GM18520 (cell line): ENCODE measurements around the gene BUB3.

ENCODE experiments used
- ATAC-seq: cut with Tn5 transposase; IDR thresholded peaks from one replicate; pipeline ENCODE4 v1.9.1; 2021; ENCODE audit not compliant: unreplicated experiment

Gene BUB3

DNA sequence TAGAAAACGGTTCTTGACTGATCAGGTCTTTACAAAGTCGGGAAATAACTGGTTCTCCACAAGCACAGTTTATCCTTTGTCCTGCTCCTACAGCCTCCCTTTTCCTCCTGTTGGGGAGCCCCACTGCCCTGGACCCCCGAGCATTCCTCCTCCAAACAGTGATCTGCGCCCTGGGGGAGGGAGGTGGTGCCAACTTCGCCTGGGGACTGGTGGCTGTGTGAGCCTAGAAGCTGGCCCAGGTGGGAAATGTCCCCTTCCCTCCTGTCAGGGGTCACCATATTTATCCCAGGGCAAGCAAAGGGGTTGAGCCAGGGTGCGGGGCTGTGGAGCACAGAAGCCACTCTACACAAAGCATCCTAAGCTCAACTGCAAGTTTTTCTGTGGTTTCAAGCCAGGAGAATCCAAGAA lies 13.2 kb upstream of the BUB3 start:
- no peak for ATAC-seq

DNA sequence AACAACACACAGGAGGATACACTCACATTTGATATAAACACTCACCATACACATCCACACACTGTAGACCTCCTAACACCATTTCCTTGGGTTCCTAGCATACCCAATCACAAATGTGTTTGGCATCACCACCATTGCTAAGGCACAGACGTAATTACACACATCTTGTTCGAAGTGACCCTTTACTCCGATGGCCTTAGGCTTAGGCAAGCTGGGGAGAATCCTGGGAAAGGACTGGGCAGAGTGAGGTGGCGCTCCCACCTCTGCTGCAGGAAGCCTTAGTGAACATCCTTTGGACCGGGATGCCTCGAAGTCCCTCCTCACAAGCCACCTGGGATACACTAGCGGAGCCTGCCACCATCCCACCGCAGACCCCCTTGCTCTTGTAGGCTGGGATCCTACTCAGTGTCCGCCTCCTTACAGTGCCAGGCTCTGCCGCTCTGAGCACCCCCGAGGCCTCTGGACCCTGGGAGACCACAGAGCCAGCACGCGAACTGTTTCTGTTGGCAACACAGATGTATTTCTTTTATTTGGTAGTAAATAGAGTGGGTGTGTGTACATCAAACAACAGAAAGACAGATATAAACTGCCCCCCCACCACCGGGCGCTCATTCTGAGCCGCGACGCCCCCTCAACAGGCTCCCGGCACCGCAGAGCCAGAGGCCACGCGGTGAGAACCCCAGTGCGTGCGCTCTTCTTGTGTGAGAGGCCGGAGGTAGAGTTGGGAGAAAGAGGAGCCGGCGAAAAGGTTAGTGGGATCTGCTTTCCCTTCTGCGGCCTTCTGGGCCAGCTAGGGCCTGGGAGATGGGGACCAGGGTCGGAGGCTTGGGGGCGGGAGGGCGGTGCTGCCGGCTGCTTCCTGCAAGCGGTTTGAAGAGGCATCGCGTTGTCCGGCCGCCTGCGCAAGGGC lies 12.2 kb upstream of the BUB3 start:
- ATAC-seq: no peak

DNA sequence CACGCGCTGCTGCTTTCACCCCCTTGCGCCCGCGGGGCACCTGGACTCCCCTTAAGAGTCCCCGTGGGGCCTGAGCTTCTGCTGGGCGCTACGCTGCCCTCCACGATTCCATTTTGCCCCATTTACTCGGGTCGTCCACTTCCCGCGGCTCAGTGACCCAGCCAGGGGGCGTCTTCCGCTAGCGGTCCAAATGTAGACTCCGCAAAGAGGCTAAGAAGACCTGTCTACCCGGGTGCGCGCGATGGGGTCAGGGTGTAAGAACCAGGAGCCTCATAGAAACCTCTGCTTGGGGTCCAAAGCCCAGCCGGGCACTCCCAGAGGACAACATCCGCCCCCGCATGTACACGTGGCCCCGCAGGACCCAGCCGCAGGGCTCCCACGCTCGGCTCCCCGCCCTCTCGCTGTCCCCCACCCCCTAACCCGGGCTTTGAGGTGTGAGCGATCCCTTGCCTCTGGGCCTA lies 11.5 kb upstream of the BUB3 start:
- no peak for ATAC-seq

DNA sequence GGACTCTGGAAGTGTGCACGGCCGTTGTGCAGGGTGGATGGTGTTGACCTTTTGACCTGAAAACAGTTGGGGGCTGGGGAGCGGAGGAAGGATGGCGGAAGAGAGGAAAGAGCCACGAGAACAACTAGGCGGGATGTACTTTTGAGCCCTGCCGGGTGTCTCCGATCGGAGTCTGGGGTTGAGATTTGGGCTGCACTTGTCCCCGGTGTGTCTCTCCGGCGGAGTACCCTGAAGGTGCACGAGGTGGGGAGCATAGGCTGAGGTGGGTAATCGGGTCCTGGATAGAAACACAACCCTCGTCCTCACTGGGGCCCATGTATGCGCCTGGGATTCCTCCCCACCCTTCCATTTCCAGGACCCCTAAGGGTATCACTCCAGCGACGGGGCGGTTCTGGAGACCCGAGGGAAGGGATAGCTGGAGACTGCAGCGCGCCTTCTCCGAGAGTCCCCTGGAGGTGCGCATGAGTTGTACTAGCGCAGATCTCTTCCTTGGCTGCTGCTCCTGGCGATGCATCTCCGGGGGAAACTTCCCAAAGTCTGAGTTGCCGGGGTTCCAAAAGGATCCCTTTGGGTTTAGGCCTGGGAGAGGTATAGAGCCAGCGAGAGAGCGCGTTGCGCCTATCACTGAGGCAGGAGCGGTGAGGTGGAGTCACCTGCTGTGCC lies 10.9 kb upstream of the BUB3 start:
- ATAC-seq: no peak

DNA sequence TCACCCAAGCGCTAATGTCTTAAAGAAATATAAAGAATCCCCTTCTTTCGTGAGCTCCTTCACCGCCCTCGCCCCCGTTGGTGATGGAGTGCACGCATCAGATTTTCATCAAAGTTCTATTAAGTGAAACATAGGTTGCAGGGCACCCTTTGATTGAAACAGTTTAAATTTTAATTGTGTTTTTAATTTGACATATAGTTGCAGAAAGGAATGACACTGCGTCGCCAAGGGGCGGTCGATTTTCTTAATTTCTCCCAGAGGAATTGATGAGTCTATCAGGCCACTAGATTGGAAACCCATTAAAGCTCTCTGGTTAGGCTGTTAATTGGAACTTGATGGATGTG lies 10.4 kb upstream of the BUB3 start:
- no peak for ATAC-seq

DNA sequence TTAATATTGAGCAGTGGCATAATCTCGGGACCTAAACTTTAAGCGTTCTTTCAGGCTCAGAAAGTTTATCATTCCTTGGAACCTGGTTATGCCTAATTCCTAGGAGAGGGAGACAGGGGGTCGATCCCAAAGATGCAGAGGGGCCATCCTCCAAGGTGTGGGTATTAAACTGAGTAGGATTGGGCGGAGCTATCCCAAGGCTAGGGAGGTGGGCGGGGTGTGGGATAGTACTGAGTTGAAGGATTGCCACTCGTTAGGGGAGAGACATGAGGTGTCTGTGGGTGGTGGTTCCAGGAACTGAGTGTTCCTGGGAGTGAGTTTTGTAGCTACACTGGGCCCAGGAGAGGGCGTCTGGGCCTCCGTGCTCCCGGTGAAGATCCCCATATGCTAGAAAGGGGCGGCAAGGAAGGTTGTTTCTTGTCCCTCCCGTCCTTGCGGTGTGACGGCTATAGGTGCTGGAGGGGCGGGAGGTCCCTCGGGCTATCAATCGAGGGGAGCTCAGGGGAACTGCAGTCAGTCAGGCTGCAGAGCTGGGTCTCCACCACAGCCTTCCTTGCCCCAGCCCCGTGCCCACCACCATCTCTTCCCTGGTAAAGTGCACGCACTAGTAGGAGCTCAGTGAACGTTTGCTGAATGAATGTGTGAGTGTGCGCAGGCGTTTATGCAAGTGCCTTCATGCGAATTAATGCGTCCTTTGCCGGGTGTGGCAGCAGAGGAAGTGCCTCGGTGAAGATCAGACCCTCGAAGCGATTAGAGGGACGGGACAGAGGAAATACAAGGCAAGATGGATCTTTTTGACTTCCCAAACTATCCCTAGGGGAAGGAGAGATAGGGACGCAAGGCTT lies 9.3 kb upstream of the BUB3 start:
- ATAC-seq: no peak

DNA sequence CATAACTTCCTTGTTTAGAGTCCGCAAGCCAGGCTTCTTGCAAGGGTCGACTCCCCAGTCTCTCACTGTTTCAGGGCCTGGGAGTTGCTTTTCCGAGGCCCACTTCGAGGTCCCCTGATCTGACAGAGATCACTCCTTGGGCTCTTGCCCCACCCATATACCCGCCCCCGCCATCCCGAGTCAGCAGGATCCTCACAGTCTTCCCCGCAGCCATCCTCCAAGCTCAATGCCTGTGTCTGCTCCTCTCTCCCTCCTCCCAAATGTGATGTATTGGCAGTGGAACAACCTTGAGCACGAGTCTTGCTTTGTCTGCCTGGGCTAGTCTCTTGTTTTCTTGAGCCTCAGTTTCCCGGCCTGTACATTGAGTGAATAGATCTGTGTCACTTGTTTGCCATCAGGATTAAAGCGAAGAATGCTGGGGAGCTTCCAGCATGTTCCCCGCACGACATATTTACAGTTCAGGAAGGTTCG lies 8.6 kb upstream of the BUB3 start:
- ATAC-seq: no peak

DNA sequence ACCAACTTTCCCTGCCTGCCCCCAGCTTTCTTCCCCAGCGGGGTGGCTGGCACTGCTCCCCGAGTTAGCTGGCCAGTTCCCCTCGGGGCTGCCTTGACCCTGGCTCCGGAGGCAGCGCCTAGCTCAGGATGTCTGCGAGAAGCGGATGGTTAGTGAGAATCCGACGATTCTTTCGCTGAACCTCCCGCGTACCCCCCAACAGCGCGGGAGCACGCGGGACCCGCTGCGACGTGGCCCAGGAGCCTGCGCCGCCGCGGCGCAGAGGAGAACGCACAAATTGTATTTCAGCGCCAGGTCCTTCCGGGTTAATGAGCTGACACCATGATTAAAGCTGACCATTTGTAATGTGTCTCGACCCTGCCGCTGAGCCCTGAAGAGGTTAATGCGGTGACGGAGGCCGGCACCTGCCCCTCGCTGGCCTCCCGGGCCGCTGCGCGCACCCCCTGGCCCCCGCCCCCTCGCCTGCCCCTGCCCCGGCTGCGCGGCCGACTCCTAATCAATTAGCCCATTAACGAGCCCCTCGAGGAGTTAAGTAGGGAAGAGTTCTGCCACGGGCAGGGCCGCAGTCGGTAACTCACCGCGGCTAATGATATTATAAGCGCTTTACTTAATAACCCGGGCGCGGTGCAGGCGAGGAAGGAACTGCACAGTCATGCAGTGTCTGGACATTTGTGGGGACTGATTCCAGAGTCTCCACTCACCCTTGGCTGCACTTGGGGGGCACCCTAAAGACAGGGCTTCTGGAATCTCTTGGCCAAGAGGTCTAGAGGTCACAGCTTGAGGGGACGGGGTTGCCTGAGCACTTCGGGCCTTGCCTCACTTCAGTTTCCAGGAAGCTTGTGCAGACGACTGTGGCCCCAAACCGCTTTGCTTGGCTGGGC lies 7.9 kb upstream of the BUB3 start:
- ATAC-seq: no peak

DNA sequence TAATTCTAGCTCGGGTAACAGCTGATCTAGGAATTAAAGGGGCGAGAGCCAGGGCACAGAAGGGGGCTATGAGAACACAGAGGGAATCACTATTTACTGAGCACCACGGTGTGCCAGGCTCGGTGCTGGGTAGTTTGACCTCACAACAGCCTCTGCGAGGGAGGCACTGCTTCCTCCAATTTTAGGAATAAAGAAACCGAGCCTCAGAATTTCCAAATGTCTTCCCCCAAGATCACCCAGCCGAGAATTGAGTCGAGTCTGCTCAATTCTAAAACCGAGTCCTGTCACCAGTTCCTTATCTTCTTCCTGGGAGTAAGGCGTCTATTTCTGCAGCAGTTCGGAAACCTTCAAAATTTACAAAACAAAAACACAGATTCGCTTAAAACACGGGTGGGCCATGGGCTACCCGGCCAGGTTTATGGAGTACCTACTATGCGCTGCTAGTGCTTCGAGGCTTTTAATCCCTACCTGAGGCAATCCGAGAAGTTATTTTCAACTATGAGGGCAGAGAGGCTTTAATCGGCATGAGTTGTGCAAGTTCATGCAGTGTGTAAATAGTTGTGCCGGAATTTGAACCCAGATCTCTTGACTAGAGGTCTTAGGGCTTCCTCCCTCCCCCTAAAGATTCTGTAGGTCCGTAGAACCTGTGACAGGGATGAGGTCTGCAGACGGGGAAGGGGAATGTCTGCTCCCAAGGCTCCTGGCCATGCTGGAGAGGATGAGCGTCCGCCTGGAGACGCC lies 7.1 kb upstream of the BUB3 start:
- no peak for ATAC-seq

DNA sequence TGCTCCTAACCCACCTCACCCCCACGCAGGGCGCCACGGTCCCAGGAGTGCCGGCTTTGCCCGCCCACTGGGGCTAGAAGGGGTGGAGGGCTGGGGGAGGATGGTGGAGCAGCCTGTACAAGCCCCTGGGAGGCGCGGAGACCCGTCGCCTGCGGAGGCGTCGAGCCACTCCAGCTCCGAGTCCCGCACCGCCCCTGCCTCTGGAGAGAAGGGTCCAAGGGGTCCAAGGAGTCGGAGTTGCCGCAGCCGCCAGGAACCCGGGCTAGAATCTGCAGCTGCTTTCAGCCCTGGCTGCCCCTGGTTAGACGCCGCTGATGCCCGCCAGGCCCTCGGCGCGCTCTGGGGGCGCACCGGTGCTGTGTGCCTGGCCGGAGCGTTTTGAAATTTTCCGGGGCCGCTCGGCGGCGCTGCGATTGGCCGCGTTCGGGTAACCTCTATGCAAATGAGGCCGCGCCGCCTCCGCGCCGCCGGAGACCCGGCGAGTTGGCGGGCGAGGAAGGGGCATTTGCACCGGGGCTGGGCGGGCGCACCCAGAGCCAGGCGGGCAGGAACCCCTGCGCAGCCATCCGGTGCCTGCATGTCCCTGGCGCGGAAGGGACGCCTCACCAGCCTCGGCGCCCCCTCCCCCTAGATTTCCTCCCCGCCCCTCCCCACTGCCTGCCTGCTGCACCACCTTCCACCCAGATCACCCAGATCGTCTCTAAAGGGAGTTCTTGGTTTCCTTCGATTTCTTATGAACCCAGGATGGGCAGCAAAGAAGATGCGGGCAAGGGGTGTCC lies 6.4 kb upstream of the BUB3 start, which contains the start of gene HMX2:
TSS of gene HMX2 (plus strand) at position 502 of the 779 bp plus-strand sequence. CDS start at position 745, 243 bp downstream.
- ATAC-seq: no peak

DNA sequence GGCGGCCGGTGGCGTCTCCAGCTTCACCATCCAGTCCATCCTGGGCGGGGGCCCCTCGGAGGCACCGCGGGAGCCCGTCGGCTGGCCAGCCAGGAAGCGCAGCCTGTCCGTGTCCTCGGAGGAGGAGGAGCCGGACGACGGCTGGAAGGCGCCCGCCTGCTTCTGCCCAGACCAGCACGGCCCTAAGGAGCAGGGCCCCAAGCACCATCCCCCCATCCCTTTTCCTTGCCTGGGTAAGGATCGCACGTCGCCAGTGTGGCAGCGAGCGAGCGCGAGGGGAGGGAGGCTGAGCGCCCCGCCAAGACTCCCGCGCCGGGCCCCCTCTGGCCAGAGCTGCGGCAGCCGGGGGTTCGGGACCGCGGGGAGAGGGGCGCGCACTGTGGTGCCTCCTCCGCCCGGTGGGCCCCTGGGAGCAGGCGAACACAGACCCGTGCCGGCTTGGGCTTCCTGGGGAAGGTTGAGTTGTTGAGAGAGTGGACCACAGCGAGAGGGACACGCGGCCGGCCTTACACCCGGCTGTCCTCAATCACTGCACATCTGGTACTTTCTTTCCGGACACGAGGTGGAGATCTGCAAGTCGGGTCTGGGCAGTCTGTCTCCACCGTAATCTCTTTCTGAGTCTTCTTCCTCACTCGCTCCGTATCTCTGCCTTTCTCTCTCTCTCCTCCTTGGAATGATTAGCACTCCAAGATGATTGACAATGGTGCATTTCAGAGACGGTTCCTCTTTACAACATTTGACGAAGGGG lies 5.6 kb upstream of the BUB3 start:
- ATAC-seq: no peak

DNA sequence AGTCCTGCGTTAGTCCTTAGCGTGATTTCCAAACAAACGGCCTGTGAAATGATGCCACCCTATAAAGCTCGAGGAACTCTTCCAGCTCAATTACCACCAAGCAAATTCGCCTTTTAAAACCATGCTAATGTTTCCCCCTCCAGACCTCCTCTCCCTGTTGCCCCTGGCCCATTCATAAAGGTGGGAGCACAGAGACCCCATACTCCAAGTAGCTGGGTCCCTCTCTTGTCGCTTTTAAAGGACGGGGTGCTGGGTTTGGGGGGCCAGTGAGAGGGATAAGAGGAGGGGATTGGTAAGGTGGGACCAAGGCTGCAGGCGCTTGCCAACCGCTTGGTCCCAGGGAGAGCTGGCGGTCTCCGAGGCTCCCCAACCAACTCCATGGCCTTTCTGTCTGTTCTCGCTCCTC lies 5.0 kb upstream of the BUB3 start:
- ATAC-seq: no peak

DNA sequence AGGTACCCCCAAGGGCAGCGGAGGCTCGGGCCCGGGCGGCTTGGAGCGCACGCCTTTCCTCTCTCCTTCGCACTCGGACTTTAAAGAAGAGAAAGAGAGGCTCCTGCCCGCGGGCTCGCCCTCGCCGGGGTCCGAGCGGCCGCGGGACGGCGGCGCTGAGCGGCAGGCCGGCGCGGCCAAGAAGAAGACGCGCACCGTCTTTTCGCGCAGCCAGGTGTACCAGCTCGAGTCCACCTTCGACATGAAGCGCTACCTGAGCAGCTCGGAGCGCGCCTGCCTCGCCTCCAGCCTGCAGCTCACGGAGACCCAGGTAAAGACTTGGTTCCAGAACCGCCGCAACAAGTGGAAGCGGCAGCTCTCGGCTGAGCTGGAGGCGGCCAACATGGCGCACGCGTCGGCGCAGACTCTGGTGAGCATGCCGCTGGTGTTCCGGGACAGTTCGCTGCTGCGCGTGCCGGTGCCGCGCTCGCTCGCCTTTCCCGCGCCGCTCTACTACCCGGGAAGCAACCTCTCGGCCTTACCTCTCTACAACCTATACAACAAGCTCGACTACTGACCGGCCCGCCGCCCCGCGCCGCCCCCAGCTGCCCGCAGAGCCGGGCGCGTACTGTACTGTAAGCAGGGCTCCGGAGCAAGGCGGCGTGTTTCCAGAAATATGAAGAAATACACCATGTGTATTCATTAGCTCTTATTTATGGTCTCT lies 4.5 kb upstream of the BUB3 start:
- no peak for ATAC-seq

DNA sequence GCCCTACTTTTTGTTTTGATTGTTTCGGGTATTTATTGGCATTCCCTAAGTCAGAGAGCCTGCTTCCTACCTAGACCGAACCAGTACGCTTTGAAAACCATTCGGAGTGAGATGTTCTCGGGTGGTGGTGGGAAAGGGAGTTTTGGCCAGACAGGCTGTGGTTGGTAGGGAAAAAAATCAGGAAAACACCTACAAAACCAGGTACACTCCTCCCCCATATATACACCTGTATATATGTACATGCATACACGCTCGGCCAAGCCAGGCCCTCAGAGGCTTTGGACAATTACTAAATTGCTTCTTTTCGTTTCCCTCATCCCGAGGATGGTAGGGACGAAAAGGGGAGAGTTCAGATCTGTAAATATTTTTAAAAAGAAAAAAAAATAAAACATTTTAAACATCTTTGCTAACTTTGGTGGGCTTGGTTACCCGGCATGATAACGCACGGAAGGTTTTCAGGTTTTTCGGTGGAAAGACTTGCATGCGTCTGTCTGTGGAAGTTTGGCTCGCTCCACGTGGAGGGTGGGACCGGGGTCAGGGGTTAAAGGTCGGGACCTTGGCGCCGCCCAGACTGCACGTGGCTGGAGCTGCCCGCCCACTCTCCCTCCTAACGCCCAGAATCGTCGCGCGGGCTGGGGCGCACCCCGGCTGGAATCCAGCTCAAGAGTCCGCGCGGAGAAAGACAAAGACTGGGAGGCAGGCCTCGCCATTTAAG lies 3.8 kb upstream of the BUB3 start:
- ATAC-seq: no peak

DNA sequence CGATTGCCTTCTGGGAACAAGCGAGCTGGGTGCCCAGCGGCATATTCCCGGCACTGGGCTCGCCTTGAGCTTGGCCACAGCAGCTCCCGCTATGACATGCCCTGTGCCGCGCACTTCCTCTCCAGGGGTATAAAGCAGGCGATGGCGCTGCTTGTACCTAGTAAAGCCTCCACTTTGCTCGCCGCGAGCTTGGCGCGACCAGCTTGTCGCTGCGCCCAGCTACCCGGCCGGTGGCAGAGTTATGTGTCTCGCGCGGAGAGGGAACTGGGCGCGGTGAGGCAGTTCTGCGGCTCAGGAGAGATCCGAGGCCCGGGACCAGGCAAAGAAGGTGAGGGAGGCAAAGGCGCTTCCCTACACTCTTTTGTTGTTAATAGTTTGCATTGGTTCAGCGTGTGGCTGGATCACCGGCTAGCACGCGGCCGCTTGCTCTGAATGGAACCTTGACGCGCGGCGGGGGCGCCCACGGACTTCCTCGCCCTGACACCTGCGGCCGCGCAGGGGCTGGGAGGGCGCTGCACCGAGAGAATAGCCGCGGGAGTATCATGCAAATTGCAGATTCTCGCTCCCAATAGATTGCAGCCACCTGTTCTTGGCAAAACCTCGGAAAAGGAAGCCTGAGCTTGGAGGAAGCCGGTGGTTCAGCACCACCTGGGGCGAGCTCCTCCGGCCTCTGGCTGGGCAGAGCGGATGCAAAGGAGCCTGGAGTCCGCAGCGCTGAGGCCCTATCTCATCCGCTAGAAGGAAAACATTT lies 3.0 kb upstream of the BUB3 start:
- ATAC-seq: no peak

DNA sequence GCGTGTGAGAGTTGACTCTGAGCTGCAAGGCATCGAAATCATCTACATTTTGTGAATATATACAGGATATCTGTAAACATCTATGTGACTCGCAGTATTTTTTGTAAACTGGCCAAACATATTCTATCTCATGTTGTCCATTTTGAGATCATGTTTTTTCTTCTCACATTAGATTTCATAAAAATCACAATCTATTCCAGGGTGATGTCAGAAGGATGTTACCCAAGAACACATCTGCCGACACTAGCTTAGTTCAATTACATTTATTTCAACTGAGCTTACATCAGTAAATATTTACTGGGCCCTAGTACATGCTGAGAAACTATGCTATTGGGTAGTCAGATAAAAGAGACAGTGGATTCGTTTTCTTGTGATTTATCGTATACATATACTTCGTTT lies 2.5 kb upstream of the BUB3 start:
- no peak for ATAC-seq
